ENCODE results near the gene CST9L. TPM values are rescaled to one million over a fixed set of nuclear protein-coding genes. Genes with fewer than 3 reads are reported as not detected.

CST9L gene
- total RNA-seq, 1 donor: not detected

DNA sequence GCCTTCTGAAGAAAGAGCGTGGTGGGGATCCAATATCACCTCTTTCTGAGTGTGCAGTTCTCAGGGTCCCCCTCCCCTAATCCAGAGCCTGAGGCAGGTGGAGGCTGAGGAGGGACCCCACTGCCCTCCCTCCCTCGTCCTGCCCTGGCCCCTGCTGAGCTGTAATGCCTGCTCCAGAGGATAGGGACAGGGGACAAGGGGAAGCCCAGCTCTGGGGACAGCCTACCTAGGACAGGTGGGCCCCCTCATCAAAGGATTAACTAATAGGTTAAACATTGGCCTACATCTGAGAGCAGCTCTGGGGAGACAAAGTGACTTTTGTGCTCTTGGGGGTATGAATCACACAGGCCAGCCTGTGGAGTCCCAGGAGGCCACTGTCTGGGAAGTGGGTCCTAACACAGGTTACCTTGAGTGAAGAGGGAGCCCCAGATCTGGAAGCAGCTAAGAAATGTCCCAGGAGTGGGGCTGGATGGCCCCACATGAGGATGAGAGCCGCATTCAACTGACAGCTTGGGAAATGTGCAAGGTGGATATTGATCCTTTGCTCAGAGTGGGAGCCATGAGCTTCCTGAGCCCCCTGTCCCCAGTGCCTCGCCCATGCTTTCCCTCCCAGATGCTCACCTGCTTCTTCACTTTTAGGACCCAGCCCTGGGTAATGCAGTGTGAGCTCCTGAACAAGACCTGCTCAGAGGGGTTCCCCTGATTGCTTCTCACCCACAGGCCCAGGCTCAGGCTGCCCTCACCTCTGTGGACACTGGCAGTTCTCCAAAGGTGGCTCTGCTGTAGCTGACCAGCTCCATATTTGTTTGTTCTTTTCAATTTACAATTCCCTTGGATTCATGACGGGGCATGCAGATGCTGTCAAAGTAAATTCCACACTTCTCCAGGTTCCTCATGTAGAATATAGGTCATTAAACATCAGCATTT lies 17.8 kb upstream of the CST9L start:
- H3K27ac ChIP-seq (ENCODE audit: low read depth, low read length): no peak overlapping the region
- TF ChIP-seq, protein P1, sequence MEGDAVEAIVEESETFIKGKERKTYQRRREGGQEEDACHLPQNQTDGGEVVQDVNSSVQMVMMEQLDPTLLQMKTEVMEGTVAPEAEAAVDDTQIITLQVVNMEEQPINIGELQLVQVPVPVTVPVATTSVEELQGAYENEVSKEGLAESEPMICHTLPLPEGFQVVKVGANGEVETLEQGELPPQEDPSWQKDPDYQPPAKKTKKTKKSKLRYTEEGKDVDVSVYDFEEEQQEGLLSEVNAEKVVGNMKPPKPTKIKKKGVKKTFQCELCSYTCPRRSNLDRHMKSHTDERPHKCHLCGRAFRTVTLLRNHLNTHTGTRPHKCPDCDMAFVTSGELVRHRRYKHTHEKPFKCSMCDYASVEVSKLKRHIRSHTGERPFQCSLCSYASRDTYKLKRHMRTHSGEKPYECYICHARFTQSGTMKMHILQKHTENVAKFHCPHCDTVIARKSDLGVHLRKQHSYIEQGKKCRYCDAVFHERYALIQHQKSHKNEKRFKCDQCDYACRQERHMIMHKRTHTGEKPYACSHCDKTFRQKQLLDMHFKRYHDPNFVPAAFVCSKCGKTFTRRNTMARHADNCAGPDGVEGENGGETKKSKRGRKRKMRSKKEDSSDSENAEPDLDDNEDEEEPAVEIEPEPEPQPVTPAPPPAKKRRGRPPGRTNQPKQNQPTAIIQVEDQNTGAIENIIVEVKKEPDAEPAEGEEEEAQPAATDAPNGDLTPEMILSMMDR (IDR thresholded peaks at IDR 0.05; ENCODE audit: extremely low read depth, low read depth, low read length): no peak
- no peaks in the 10 kb centered on the region for H3K36me3 ChIP-seq (ENCODE audit: insufficient read depth, low read length)
- no peak overlapping the region for H2AFZ ChIP-seq (ENCODE audit: low read length)
- H3K4me2 ChIP-seq (ENCODE audit: insufficient read depth, low read length): no peak overlapping the region
- H3K4me1 ChIP-seq (ENCODE audit: insufficient read depth, low read length): no peaks in the 10 kb centered on the region
- H3K27me3 ChIP-seq (ENCODE audit: insufficient read depth, low read length): no peaks in the 10 kb centered on the region
- no peak overlapping the region for H3K4me3 ChIP-seq (ENCODE audit: insufficient read depth, low read length)
- H3K9me3 ChIP-seq (ENCODE audit: low read depth, low read length): no peaks in the 10 kb centered on the region
- no peaks in the 10 kb centered on the region for H3K79me2 ChIP-seq (ENCODE audit: insufficient read depth, low read length)
- no peaks in the 10 kb centered on the region for H4K20me1 ChIP-seq (ENCODE audit: insufficient read depth, low read length)
- DNase-seq (ENCODE audit: insufficient read length, low spot score, missing footprints): no peak

DNA sequence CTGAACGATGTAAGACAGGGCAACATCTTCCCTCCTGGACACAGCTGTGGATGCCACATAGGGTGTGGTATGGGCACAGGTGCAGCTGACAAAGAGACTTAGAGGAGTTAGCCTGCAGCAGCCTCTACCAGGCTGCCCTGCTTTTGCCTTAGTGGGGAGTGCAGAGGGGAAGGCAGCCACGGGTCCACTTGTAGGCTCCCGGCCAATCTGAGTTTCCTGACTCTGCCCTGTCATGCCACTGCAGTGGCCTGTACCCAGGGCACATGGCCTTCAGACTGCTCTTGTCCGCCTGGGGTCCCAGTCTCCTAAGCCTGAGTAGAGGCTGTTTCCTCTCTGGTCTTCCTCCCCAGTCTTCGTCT lies 17.1 kb upstream of the CST9L start:
- Histone ChIP-seq H3K79me2 (ENCODE audit: insufficient read depth, low read length) (no peaks in the 10 kb centered on the region), H4K20me1 (ENCODE audit: insufficient read depth, low read length) (no peaks in the 10 kb centered on the region), H3K27ac (ENCODE audit: low read depth, low read length) (no peak overlapping the region), H3K27me3 (ENCODE audit: insufficient read depth, low read length) (no peaks in the 10 kb centered on the region), H3K36me3 (ENCODE audit: insufficient read depth, low read length) (no peaks in the 10 kb centered on the region), H3K4me2 (ENCODE audit: insufficient read depth, low read length) (no peak overlapping the region), H3K4me1 (ENCODE audit: insufficient read depth, low read length) (no peaks in the 10 kb centered on the region), H2AFZ (ENCODE audit: low read length) (no peak overlapping the region), H3K4me3 (ENCODE audit: insufficient read depth, low read length) (no peak overlapping the region), H3K9me3 (ENCODE audit: low read depth, low read length) (no peaks in the 10 kb centered on the region)
- TF ChIP-seq, protein P1 (IDR thresholded peaks at IDR 0.05; ENCODE audit: extremely low read depth, low read depth, low read length): no peak
- no peak for DNase-seq (ENCODE audit: insufficient read length, low spot score, missing footprints)

DNA sequence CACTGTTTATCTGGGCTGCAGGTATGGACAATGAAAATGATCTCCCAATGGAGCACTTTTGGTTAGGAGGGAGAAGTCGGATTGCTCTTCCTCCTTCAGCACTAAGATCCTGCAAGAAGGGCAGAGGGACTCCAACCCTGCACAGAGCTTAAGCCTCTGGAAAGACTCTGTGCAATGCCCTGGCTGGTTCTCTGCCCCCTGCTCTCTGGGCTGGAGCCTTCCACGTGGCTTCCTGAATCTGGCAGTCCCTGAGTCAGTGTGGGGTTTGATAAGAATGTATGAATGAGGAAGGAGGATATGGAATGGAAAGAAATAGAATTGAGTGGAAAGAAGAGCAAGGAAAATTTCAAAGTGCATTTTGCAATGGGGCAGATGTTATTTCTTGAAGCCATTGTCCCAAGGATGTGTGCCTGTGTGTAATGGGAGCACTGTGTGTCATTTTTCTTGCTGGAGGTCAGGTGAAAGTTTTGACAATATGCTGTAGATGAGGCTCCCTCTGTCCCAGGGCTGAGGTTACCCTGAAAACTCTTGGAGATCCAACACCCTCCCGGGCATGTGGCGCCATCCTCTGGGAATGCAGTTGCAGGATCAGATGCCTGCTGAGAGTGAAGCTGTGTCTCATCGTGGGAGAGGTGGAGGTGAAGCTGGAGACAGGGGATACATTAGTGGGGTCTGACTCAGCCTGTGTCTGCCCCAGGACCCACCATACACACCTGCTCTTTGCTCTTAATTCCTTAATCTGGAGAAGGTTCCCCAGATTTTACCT lies 16.3 kb upstream of the CST9L start:
- Histone ChIP-seq H3K27ac (ENCODE audit: low read depth, low read length) (no peak overlapping the region), H3K9me3 (ENCODE audit: low read depth, low read length) (no peaks in the 10 kb centered on the region), H3K36me3 (ENCODE audit: insufficient read depth, low read length) (no peaks in the 10 kb centered on the region), H4K20me1 (ENCODE audit: insufficient read depth, low read length) (no peaks in the 10 kb centered on the region), H3K79me2 (ENCODE audit: insufficient read depth, low read length) (no peaks in the 10 kb centered on the region), H3K4me3 (ENCODE audit: insufficient read depth, low read length) (no peak overlapping the region), H3K4me2 (ENCODE audit: insufficient read depth, low read length) (no peak overlapping the region), H2AFZ (ENCODE audit: low read length) (no peak overlapping the region), H3K4me1 (ENCODE audit: insufficient read depth, low read length) (no peaks in the 10 kb centered on the region), H3K27me3 (ENCODE audit: insufficient read depth, low read length) (no peaks in the 10 kb centered on the region)
- no peak for DNase-seq (ENCODE audit: insufficient read length, low spot score, missing footprints)
- TF ChIP-seq, protein P1 (IDR thresholded peaks at IDR 0.05; ENCODE audit: extremely low read depth, low read depth, low read length): no peak

DNA sequence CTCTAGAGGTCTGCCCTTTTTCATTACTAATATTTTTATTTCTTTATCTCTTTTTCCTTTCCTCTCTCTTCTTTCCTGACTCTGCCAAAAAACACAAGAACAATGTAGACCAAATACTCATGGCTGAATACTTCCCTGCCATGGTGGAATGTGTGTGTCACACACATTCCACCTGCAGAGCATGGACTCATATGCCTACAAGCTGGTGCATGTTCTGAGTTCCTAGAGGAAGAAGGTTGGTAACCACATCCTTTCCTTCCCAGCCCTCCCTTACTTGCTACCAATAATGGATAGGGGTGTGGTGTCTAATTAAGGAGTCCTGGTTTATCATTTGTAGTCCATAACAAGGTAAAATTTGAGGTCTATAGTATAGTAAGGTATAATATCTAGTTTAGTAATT lies 15.2 kb upstream of the CST9L start:
- H3K27me3 ChIP-seq (ENCODE audit: insufficient read depth, low read length): no peaks in the 10 kb centered on the region
- no peak for DNase-seq (ENCODE audit: insufficient read length, low spot score, missing footprints)
- no peaks in the 10 kb centered on the region for H4K20me1 ChIP-seq (ENCODE audit: insufficient read depth, low read length)

More for the DNA sequence above, 15.2 kb upstream of the CST9L start:
- H3K27ac ChIP-seq (ENCODE audit: low read depth, low read length): no peak overlapping the region
- no peak overlapping the region for H2AFZ ChIP-seq (ENCODE audit: low read length)
- no peaks in the 10 kb centered on the region for H3K79me2 ChIP-seq (ENCODE audit: insufficient read depth, low read length)
- H3K36me3 ChIP-seq (ENCODE audit: insufficient read depth, low read length): no peaks in the 10 kb centered on the region
- TF ChIP-seq, protein P1 (IDR thresholded peaks at IDR 0.05; ENCODE audit: extremely low read depth, low read depth, low read length): no peak
- H3K4me3 ChIP-seq (ENCODE audit: insufficient read depth, low read length): no peak overlapping the region
- H3K4me2 ChIP-seq (ENCODE audit: insufficient read depth, low read length): no peak overlapping the region
- no peaks in the 10 kb centered on the region for H3K4me1 ChIP-seq (ENCODE audit: insufficient read depth, low read length)
- H3K9me3 ChIP-seq (ENCODE audit: low read depth, low read length): no peaks in the 10 kb centered on the region
